ENCODE results near the gene NEMP2. TPM values are rescaled to one million over a fixed set of nuclear protein-coding genes. Genes with fewer than 3 reads are reported as not detected.
A peak's percentile ranks its signal among the peaks of the same experiment; 100 is the strongest.

NEMP2 gene, protein sequence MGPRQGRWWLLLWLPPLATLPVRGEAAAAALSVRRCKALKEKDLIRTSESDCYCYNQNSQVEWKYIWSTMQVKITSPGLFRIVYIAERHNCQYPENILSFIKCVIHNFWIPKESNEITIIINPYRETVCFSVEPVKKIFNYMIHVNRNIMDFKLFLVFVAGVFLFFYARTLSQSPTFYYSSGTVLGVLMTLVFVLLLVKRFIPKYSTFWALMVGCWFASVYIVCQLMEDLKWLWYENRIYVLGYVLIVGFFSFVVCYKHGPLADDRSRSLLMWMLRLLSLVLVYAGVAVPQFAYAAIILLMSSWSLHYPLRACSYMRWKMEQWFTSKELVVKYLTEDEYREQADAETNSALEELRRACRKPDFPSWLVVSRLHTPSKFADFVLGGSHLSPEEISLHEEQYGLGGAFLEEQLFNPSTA
- total RNA-seq (10 to 100 TPM; 12.7 to 15.1 TPM), total RNA-seq (15.2 to 16.9 reads per million in 2 donors)

DNA sequence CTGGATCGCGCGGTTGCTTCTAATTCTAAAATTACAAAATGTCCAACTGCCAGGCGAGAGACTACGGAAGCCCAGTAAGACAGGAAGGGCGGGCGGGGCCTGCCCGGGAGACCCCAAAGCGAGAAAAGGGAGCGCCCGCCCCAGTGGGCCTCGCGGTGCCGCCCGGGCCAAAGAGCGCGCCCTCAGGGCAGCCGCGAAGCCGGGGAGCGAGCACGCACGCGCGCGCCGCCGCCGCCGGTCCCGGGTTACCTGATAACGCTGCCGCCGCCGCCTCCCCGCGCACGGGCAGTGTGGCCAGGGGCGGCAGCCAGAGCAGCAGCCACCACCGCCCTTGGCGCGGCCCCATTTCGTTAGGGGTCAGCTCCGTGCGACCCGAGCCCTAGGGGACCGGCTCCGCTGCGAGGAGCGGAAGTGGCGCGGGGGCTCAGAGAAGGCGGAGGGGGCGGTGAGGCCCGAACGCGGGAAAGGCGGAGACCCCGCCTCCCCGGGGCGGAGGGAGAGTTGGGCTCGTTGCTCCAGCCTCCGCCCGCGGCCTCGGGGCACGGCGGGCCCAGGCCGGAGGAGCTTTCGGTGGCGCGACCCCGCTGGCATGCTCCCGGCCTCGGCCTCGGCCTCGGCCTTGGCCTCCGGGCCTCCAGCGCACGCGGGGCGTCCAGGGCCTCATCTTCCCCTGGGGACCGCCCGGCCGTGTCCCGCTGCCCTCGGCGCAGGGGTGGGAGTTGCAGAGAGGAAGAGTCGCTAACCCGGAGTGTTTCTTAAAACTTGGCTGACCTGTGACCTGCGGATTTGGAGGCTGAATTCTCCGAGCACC lies at the start of gene NEMP2:
Gene NEMP2 (minus strand): TSS at position 413 of the 811 bp plus-strand sequence. CDS start 67 bp downstream, at position 346.
- Mint-ChIP-seq H3K36me3 (ENCODE audit: low read depth) (no peaks in the 10 kb centered on the region), H3K4me1 (peaks cover 23% of the 10 kb centered on the region), H3K4me3 (peak within 1 kb of the TSS; percentile 96), H3K27ac (peak within 1 kb of the TSS; percentile 98), H3K27me3 (no peaks in the 10 kb centered on the region)
- peak; percentile 77 for ATAC-seq
- no peaks in the 10 kb centered on the region for H3K9me3 ChIP-seq (ENCODE audit: control insufficient read depth, low read length, poor library complexity, severe bottlenecking)
- DNase-seq = peak; percentile 70 to 76 (median 73)

DNA sequence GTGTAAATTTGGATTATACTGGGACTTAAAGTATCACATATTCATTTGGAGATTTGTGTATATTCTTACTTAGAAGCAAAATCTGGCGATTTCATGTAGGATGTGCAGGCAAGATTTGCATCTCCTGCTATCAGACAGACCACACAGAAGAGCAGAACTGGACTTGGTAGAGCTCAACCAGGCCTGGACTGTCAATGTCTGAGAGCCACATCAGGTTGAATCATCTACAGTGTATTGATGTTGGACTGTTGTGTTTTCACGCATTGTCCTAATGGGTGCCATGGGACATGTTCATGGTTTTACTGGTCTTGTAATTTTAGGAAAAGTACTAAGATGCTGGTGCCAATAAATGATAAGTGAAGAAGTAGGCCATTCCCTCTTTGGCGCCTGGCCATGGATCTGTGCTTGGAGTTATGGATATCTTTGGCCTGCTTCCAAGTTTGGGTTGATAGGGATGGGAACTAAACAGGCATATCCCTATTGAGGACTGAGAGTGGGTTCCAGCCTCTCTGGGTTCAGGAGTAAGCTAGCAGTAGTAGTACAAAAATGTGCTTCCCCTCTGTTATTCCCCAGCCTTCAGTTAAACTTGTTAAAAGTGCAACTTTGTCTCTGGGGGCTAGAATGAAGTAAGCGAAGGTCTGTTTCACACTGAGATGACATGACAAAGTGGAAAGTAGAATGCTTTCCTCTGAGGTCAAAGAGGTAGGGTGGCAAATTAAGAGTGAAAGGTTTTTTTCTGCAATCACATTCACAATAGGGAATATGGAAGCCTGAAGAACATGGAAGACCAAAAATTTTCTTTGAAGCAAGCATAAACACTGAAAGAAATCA lies 49.2 kb upstream of the NEMP2 start:
- H3K4me1 Mint-ChIP-seq = peaks cover 5% of the 10 kb centered on the region
- no peaks in the 10 kb centered on the region for H3K27me3 Mint-ChIP-seq
- DNase-seq (no peak), ATAC-seq (no peak)
- H3K9me3 ChIP-seq (ENCODE audit: control insufficient read depth, low read length, poor library complexity, severe bottlenecking) = no peaks in the 10 kb centered on the region
- H3K36me3 Mint-ChIP-seq (ENCODE audit: low read depth) = peaks cover 4% of the 10 kb centered on the region
- H3K4me3 Mint-ChIP-seq = no peak overlapping the region
- H3K27ac Mint-ChIP-seq = no peak overlapping the region

DNA sequence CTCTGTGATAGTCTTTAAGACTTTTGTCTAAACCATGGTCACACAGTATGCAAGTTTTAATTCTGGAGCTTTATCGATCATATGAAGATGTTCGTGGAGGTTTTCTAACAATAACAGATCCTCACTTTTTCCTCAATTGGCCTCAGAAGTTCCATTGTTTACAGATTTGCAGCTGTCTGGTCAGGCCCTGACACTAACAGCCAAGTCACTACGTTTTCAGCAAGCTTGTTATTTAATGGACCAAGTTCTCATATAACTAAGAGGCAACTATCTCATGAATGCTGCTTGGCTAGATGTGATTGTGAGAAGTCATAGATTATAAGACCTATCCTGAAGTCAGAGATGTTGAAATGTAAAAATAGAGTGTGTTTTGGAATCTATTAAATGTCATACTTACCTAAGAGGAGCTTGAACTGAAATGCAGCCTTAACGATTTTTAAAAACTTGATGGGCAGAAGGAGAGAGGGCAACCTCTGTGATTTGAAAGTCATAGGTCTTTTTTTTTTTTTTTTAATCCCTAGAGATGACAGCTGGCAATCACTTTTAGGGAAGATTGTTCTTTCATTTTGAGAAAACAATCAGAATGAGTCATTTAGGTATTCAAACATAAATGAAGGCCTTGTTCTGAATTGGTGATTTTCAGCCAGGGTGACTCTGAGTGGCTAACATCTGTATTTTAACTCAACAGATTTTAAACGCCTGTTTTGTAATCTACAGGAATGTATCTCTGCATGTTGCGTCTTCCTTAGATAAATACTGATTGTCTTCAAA lies 48.4 kb upstream of the NEMP2 start:
- Mint-ChIP-seq H3K27me3 (no peaks in the 10 kb centered on the region), H3K27ac (no peak overlapping the region), H3K4me3 (no peak overlapping the region), H3K4me1 (peaks cover 13% of the 10 kb centered on the region), H3K36me3 (ENCODE audit: low read depth) (peaks cover 4% of the 10 kb centered on the region)
- DNase-seq (no peak), ATAC-seq (no peak)
- no peaks in the 10 kb centered on the region for H3K9me3 ChIP-seq (ENCODE audit: control insufficient read depth, low read length, poor library complexity, severe bottlenecking)

DNA sequence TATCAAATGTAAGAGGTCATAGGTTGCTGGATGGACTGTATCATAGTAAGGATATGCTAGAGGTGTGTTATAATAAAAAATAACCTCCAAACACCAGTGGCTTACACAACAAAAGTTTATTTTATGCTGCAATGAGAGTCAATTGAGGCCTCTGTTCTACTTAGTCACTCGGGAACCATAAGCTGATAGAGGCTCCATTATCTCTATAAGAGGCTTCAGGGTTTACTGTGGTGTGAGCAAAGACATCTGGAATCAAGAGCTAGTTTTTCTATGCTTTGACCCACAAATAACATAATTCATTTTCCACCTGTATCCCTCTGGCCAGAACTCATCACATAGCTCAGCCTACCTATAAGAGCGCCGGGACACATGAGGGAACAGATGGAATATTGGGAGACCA lies 47.5 kb upstream of the NEMP2 start:
- no peaks in the 10 kb centered on the region for H3K9me3 ChIP-seq (ENCODE audit: control insufficient read depth, low read length, poor library complexity, severe bottlenecking)
- no peak for DNase-seq
- Mint-ChIP-seq H3K4me3 (no peak overlapping the region), H3K27me3 (no peaks in the 10 kb centered on the region), H3K36me3 (ENCODE audit: low read depth) (peaks cover 4% of the 10 kb centered on the region), H3K4me1 (peaks cover 14% of the 10 kb centered on the region), H3K27ac (no peak overlapping the region)
- ATAC-seq = no peak

DNA sequence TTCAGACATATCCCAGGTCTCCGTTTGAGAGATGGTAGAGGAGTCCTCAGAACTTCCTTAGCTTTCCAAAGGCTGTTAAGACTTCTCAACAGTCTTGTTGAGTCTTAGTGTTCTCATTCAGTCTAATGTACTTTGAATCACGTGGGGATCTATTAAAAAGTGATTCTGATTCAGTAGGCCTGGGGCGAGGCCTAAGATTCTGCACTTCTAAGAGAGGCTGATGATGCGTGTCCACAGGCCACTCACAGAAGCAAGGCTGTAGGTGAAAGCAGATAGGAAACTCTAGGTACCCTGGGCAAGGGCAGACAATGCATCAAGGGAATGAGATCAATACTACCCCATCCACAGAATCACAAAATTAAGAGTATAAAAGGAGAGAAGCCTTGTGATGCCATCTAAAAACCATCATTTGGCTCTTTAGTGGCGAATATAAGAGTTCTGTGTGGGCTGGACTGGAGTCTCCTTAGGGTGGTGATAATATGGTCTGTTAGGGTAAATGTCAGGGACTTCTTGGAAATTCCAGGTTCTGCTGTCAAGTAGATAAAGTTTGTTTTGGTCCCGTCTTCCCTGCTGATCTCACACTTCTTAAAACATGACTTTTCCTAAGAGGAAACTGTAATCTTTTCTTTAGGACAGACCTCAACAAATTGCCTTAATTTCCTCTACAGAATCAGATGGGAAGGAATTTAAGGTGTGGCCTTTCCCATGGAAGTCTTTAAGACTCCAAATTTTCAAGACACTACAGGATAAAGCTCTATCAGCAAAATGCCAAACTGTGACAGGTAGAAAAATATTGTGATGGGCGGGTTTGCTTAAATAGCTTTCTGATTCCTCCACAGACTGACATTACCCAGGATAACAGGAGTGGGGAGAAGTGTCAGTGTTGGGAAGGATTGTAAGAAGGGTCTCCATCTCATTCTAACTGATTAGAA lies 45.7 kb upstream of the NEMP2 start:
- H3K36me3 Mint-ChIP-seq (ENCODE audit: low read depth) = peaks cover 4% of the 10 kb centered on the region
- H3K27me3 Mint-ChIP-seq = no peaks in the 10 kb centered on the region

DNA sequence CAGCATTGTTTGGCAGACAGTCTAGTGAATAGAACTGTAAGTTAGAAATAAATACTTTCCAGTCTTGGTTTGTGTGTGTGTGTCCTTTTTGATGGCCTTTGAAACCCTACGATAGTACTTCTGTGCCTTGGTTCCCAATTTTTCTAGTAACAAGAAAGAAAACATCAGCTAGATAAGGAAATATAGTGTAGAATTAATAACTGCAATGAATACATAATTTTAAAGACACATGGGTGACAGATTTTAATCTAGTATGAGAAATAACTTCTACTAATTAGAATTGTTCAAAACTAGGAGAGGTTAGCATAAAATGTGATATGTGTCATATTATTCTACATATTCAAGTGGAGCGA lies 44.5 kb upstream of the NEMP2 start:
- H3K27me3 Mint-ChIP-seq = no peaks in the 10 kb centered on the region
- peaks cover 23% of the 10 kb centered on the region for H3K4me1 Mint-ChIP-seq
- H3K4me3 Mint-ChIP-seq = peak overlapping the region; percentile 28
- H3K27ac Mint-ChIP-seq = peak overlapping the region; percentile 83
- H3K36me3 Mint-ChIP-seq (ENCODE audit: low read depth) = peaks cover 2% of the 10 kb centered on the region
- ATAC-seq = no peak
- H3K9me3 ChIP-seq (ENCODE audit: control insufficient read depth, low read length, poor library complexity, severe bottlenecking) = no peaks in the 10 kb centered on the region
- no peak for DNase-seq

More for the DNA sequence above, 45.7 kb upstream of the NEMP2 start:
- H3K9me3 ChIP-seq (ENCODE audit: control insufficient read depth, low read length, poor library complexity, severe bottlenecking) = no peaks in the 10 kb centered on the region
- H3K4me1 Mint-ChIP-seq = peaks cover 23% of the 10 kb centered on the region
- no peak for DNase-seq
- ATAC-seq = no peak
- H3K27ac Mint-ChIP-seq = no peak overlapping the region
- H3K4me3 Mint-ChIP-seq = no peak overlapping the region

DNA sequence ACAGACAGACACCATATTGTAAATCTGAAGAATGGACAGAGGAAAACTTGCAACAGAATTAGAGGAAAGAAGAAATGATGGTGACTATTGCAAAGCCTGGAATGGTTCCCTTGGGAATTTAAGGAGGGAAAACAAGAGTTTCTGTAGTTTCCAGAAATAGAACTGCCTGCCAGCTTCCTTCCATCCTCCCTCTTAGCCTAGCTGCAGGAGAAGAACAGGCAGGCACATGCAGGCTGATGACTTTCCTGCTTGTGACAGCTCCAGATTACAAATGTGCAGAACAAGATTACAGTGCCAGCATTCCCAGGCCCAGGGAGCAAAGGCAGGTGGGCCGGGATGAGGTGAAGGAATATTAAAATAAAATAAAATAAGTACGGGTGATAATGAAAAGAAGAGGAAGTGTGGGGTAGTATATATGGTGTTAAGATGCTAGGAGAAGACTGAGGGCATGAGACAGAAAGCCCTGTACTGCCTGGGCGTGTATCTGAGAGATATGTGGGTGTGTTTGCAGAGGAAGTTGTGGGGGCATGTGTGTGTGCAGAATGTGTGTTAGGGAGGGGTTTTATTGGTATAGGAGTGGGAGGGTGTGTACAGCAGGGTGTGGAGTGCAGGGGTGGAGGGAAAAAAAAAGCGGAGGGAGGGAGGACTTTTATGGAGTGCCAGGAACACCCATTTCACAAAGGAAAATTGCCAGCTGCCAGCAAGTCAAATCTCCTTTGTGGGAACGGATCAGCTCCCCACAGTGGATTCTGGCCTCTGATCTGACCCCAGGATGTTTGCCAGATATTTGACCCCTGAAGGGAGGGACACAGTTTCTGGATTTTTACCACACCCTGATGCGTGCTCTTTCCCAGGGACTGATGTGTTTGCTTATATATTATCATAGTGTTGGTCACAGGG lies 43.9 kb upstream of the NEMP2 start:
- H3K4me1 Mint-ChIP-seq = peaks cover 23% of the 10 kb centered on the region

DNA sequence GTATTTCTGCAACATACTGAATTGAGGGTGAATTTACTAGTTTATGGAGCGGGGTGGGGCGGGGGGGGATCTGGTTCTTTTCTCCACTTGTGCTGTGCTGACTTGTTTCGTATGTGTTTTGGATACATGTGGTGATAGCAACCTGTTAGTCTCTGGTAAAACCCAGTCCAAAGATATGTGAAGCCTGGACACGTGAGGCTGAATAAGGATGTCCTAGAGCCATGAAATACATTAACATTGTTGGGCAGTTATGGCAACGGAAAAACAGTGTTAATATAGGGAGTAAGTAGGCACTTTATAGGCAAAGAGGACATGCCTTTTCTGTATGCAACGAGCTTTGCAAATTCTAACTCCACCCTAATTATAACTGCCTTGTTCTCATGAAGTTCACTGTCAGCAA lies 42.1 kb upstream of the NEMP2 start:
- H3K27ac Mint-ChIP-seq = no peak overlapping the region
- H3K36me3 Mint-ChIP-seq (ENCODE audit: low read depth) = peaks cover 2% of the 10 kb centered on the region
- H3K4me1 Mint-ChIP-seq = peaks cover 23% of the 10 kb centered on the region
- no peaks in the 10 kb centered on the region for H3K27me3 Mint-ChIP-seq
- no peak for DNase-seq
- ATAC-seq = no peak
- no peaks in the 10 kb centered on the region for H3K9me3 ChIP-seq (ENCODE audit: control insufficient read depth, low read length, poor library complexity, severe bottlenecking)
- H3K4me3 Mint-ChIP-seq = no peak overlapping the region

More for the DNA sequence above, 43.9 kb upstream of the NEMP2 start:
- H3K9me3 ChIP-seq (ENCODE audit: control insufficient read depth, low read length, poor library complexity, severe bottlenecking) = no peaks in the 10 kb centered on the region
- Mint-ChIP-seq H3K36me3 (ENCODE audit: low read depth) (peaks cover 2% of the 10 kb centered on the region), H3K4me3 (peak overlapping the region; percentile 28), H3K27ac (peak overlapping the region; percentile 83), H3K27me3 (no peaks in the 10 kb centered on the region)
- ATAC-seq (peak; percentile 55), DNase-seq (no peak)

DNA sequence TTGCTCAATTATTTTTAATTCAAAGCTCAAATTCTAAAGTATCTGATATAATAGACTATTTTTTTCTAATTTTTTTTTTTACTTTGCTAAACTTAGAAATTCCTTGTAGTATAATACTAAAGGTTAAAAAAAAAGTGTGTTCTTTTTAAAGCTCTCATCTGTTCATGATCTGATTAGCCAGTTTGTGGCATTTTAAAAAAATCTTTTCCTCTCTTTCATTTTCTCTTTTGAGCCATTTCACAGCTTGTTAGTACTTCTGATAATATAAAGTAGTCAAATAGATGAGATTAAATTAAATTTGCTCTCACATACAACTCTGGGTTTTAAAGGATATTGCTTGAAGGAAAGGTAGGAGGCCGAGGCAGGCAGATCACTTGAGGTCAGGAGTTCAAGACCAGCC lies 40.7 kb upstream of the NEMP2 start:
- Mint-ChIP-seq H3K4me1 (peaks cover 23% of the 10 kb centered on the region), H3K27ac (peak overlapping the region; percentile 60), H3K4me3 (no peak overlapping the region), H3K27me3 (no peaks in the 10 kb centered on the region), H3K36me3 (ENCODE audit: low read depth) (peaks cover 2% of the 10 kb centered on the region)
- H3K9me3 ChIP-seq (ENCODE audit: control insufficient read depth, low read length, poor library complexity, severe bottlenecking) = no peaks in the 10 kb centered on the region
- no peak for DNase-seq
- ATAC-seq = no peak

DNA sequence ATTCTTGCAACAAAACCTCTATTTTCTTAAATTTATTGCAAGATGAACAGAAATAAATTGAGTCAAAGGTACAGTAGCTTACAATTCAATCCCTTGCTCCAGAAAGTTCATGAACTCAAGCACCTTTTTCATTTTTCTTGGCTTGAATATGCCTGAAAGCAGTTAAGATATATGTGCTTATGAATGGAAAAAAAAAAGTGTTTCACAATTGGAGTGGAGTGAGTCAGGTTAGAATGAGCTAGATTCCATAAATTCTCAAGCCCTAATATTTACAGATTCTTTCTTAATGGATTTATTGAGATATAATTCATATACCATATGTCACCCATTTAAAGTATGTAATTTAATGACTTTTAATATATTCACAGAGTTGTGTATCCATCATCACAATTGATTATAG lies 39.6 kb upstream of the NEMP2 start:
- Mint-ChIP-seq H3K27ac (no peak overlapping the region), H3K4me3 (no peak overlapping the region), H3K36me3 (ENCODE audit: low read depth) (no peaks in the 10 kb centered on the region), H3K27me3 (no peaks in the 10 kb centered on the region), H3K4me1 (peaks cover 23% of the 10 kb centered on the region)
- DNase-seq (no peak), ATAC-seq (no peak)
- H3K9me3 ChIP-seq (ENCODE audit: control insufficient read depth, low read length, poor library complexity, severe bottlenecking) = no peaks in the 10 kb centered on the region

DNA sequence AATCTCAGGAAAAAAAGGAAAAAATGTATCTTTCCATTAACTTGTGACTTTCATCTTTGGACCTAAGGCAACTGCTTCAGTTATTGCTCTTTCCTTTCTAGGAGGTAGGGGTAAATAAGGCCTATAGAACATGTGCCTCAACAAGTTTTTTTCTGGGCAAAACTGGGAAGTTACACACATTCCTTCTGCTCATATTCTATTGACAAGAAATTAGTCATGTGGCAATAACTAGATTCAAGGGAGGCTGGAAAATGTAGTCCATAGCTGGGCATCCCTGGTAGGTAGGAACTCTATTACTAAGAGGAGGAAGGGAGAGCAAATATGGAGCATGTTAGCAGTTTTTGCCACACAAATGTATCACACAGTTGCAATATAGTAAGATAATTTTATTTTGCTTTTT lies 37.7 kb upstream of the NEMP2 start:
- peaks cover 10% of the 10 kb centered on the region for H3K4me1 Mint-ChIP-seq
- no peak overlapping the region for H3K4me3 Mint-ChIP-seq
- no peaks in the 10 kb centered on the region for H3K9me3 ChIP-seq (ENCODE audit: control insufficient read depth, low read length, poor library complexity, severe bottlenecking)
- no peak for DNase-seq
- peak overlapping the region; percentile 27 for H3K27ac Mint-ChIP-seq
- no peak for ATAC-seq
- H3K36me3 Mint-ChIP-seq (ENCODE audit: low read depth) = no peaks in the 10 kb centered on the region
- no peaks in the 10 kb centered on the region for H3K27me3 Mint-ChIP-seq

Measured in T-helper 17 cell (primary cell).